AG10803 (cell line): ENCODE measurements around the gene TMEM18.

Source experiments
- DNase-seq: peaks from one replicate; pipeline ENCODE4 v3.0.0; 2010; ENCODE audit warnings: low read depth
- H3K4me3 ChIP-seq: 2 replicates; pipeline ENCODE4 v1.5.1; 2011; ENCODE audit warnings: mild to moderate bottlenecking, low read length, control low read depth
- TF ChIP-seq, protein P1 (sequence below): conservative IDR thresholded peaks from 2 replicates; pipeline ENCODE4 v1.5.1; 2011; ENCODE audit warnings: mild to moderate bottlenecking, low read length, control low read depth, inconsistent platforms

The TMEM18 gene

DNA sequence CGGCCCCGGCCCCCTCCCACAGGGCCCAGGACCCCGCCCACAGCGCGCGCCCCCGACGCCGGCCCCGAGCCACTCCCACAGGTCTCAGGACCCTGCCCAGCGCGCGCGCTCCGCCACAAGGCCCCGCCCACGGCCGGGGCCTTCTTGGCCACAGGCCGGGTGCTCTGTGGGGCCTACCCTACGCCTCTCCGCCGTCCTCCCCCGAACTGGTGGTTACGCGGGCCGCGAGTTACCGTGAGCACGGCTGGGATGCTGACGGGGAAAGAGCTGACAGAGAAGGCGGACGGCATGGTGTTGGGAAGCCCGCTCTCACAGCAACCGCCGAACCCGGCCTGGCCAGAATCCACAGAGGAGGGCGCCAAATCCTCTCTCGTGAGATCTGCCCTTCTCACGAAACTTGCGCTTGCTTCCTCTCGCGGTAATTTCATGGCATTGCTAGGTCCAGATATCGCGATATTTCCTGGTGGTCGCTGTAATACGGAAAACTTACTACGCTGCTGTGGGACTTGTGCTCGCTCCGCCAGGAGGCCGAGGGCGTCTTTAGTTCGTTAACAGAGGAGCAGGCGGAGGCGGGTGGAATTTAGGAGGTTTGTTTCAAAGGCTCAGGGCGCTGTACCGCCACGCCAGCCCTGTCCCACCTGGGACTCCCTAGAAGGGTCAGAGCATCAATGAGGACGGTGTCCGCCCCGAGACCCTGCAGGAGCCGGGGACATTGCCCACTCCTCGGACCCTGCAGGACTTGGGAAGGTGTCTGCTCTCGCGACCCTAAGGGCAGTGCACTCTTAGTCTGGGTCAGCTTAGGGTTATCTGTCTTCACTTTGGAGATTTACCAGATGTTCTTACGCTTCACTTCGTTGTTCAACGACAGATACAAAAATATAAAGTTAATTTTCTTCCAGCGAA, at the start of gene TMEM18:
Gene TMEM18, minus strand, starts transcription at position 351 of the 903 bp plus-strand sequence. Its CDS starts 61 bp downstream, at position 290.
- TF ChIP-seq, protein P1, sequence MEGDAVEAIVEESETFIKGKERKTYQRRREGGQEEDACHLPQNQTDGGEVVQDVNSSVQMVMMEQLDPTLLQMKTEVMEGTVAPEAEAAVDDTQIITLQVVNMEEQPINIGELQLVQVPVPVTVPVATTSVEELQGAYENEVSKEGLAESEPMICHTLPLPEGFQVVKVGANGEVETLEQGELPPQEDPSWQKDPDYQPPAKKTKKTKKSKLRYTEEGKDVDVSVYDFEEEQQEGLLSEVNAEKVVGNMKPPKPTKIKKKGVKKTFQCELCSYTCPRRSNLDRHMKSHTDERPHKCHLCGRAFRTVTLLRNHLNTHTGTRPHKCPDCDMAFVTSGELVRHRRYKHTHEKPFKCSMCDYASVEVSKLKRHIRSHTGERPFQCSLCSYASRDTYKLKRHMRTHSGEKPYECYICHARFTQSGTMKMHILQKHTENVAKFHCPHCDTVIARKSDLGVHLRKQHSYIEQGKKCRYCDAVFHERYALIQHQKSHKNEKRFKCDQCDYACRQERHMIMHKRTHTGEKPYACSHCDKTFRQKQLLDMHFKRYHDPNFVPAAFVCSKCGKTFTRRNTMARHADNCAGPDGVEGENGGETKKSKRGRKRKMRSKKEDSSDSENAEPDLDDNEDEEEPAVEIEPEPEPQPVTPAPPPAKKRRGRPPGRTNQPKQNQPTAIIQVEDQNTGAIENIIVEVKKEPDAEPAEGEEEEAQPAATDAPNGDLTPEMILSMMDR = peak; percentile 26

DNA sequence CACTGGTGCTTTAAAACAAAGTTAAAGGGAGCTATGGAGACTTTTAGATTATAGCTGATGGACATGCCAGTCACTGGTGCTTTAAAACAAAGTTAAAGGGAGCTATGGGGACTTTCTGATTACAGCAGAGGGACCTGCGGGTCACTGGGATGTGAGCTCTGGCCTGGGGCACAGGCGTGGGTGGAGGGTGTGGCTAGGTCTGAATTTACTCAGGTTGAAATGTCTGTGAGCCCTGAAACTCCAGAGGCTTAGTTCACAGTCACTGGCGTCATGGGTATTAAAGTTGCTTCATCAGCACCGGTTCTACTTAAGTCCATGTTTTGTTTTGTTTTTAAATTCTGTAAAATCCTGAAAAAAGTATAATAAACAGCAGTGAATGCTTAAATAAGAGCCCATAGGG, 49.0 kb upstream of the TMEM18 start:
- no peak for DNase-seq
- TF ChIP-seq, protein P1 = no peak
- no peak overlapping the region for H3K4me3 ChIP-seq

More for the DNA sequence above, at the start of gene TMEM18:
- peak; percentile 99 for DNase-seq
- peak within 1 kb of the TSS; percentile 99 for H3K4me3 ChIP-seq

DNA sequence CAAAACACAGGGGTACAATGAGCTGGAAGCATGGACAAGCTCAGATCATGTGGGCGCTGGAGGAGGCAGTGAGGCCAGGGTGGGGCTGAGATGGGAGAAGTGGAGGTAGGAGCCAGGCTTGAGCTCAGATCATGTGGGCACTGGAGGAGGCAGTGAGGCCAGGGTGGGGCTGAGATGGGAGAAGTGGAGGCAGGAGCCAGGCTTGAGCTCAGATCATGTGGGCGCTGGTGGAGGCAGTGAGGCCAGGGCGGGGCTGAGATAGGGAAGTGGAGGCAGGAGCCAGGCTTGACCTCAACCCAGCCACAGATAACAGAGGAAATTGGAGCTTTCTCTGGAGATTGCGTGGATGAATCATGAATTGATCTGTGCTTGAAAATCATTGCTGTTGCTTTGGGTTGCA, 48.3 kb upstream of the TMEM18 start:
- TF ChIP-seq, protein P1 = no peak
- DNase-seq = no peak
- H3K4me3 ChIP-seq = no peak overlapping the region

DNA sequence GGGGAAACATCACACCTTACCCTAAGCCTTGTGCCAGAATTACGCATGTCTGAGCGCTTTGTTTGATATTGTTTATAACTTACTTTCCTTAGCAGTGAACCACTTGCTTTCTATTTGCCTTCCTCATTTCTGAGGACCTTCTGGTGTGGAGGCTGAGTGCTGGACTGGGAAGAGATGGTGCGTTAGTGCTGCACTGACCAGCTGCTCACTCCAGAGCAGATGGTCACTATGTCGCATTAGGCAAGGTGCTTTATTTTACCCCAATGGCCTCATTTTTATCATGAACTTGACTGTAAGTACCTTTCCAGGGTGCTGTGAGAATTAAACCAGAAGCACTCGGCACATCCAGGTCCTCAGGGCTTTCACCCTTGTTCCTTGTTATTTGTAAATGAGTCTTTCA, 46.6 kb upstream of the TMEM18 start:
- no peak for DNase-seq
- TF ChIP-seq, protein P1 = no peak
- H3K4me3 ChIP-seq = no peak overlapping the region

DNA sequence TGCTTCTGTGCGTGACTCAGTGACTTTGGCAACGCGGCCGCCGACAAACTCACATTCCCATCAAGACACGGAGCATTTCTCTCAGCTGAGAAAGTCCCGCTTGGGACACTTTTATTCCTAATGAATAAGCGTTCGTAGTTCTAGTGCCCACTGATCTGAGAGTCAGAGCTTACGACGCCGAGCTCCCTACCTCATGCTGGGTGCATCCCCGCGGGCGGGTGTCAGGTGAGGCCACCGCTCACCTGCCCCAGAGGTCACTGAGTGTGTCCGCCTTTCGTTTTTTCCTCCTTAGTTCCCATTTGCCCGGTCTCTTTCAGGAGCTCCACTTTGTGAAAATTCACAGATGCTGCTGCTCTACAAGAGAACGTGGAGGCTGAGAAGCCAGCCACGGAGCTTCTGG, 43.6 kb upstream of the TMEM18 start:
- no peak overlapping the region for H3K4me3 ChIP-seq
- TF ChIP-seq, protein P1 = no peak
- no peak for DNase-seq

DNA sequence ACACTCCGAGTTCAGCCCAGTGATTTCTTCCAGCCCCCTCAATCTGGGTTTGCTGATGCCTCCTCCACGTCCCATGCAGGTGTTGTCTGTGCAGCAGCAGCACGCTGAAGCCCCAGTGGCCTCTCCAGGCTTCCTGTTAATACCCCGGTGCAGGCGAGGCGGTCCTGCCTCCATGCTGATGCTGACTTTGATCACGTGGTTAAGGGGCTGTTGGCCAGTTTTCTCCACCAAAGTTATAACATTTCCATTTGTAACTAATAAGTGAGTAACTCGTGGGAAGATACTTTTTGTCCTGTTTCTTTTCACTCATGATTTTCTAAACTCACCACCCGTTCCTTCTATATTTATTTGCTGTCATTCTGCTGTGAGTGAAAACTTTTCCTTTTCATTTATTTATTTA, 42.5 kb upstream of the TMEM18 start:
- H3K4me3 ChIP-seq = no peak overlapping the region
- TF ChIP-seq, protein P1 = no peak
- DNase-seq = no peak

DNA sequence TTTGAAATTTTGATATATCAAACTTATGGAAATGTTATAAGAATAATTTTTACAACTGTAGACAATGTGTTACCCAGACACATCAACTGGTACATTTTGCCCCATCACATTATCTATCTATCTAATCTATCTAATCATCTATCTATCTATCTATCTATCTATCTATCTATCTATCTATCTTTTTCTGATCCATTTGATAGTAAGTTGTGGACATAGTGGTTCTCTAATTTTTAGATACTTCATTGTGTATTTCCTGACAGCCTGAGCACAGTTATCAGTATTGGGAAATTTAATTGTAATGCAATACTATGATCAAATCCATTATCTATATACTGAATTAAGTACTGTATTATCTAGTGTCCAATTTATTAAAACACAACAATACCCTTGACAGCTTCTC, 42.0 kb upstream of the TMEM18 start:
- TF ChIP-seq, protein P1 = no peak
- H3K4me3 ChIP-seq = no peak overlapping the region
- no peak for DNase-seq
